Mesendoderm (in vitro differentiated cells): ENCODE results near the gene TFB2M.

ENCODE experiments used
- DNase-seq: peaks from one replicate; pipeline ENCODE4 v3.0.0; 2013
- H2AK5ac ChIP-seq: 2 replicates; pipeline ENCODE4 v1.6.1; 2013; ENCODE audit warnings: low read length, inconsistent platforms
- H2BK120ac ChIP-seq: 2 replicates; pipeline ENCODE4 v1.6.1; 2013; ENCODE audit warnings: low read depth, mild to moderate bottlenecking, low read length, moderate library complexity, mixed read lengths
- H2BK15ac ChIP-seq: replicated peaks from 2 replicates; pipeline ENCODE4 v1.6.1; 2013; ENCODE audit warnings: low read depth, mild to moderate bottlenecking, moderate library complexity
- H2BK5ac ChIP-seq: 2 replicates; pipeline ENCODE4 v1.6.1; 2013; ENCODE audit warnings: low read length, inconsistent platforms
- H3K18ac ChIP-seq: 2 replicates; pipeline ENCODE4 v1.6.1; 2013; ENCODE audit warnings: mild to moderate bottlenecking, low read length, mixed read lengths
- H3K23ac ChIP-seq: one replicate; pipeline ENCODE4 v1.6.1; 2013; ENCODE audit warnings: low read length
- H3K27ac ChIP-seq: 2 replicates; pipeline ENCODE4 v1.5.1; 2013; ENCODE audit warnings: low read depth, mild to moderate bottlenecking, inconsistent platforms, low read length, moderate library complexity
- H3K27me3 ChIP-seq: 2 replicates; pipeline ENCODE4 v1.6.1; 2013; ENCODE audit warnings: low read length, control low read depth, mild to moderate bottlenecking, inconsistent platforms; ENCODE audit not compliant: insufficient read depth, poor library complexity
- H3K36me3 ChIP-seq: 2 replicates; pipeline ENCODE4 v1.6.1; 2013; ENCODE audit warnings: low read length, inconsistent platforms; ENCODE audit not compliant: control insufficient read depth, insufficient read depth
- H3K4ac ChIP-seq: one replicate; pipeline ENCODE4 v1.6.1; 2013; ENCODE audit warnings: low read depth, mild to moderate bottlenecking, low read length, moderate library complexity
- H3K4me1 ChIP-seq: 2 replicates; pipeline ENCODE4 v1.6.1; 2013; ENCODE audit warnings: low read depth, low read length, inconsistent platforms; ENCODE audit not compliant: control insufficient read depth
- H3K4me2 ChIP-seq: 2 replicates; pipeline ENCODE4 v1.6.1; 2013; ENCODE audit warnings: low read length
- H3K4me3 ChIP-seq: 2 replicates; pipeline ENCODE4 v1.5.1; 2013; ENCODE audit warnings: mild to moderate bottlenecking, low read length
- H3K56ac ChIP-seq: one replicate; pipeline ENCODE4 v1.6.1; 2013; ENCODE audit warnings: low read length
- H3K79me1 ChIP-seq: 2 replicates; pipeline ENCODE4 v1.6.1; 2013; ENCODE audit warnings: low read length, inconsistent platforms
- H3K79me2 ChIP-seq: 2 replicates; pipeline ENCODE4 v1.6.1; 2013; ENCODE audit warnings: mild to moderate bottlenecking, low read length; ENCODE audit not compliant: control insufficient read depth, insufficient read depth
- H3K9ac ChIP-seq: 2 replicates; pipeline ENCODE4 v1.6.1; 2013; ENCODE audit warnings: low read length, inconsistent platforms
- H4K5ac ChIP-seq: one replicate; pipeline ENCODE4 v1.6.1; 2013; ENCODE audit warnings: low read length
- H4K8ac ChIP-seq: one replicate; pipeline ENCODE4 v1.6.1; 2013; ENCODE audit warnings: low read depth, mild to moderate bottlenecking, control low read depth, low read length, moderate library complexity
- WGBS: extraction: QIAGEN DNeasy Blood & Tissue Kit; methylation state at CpG from one replicate; pipeline ENCODE4 v1.1.7; 2013; ENCODE audit warnings: low lambda C conversion rate, missing lambda C conversion rate; ENCODE audit not compliant: insufficient coverage; ENCODE audit errors: extremely low coverage; 5-methylcytosine and 5-hydroxymethylcytosine counted together

TFB2M gene

GRCh38 chr1:246515390-246516005 is 50.6 kb downstream of the TFB2M start:
- Histone ChIP-seq H3K4me1 (no peaks in the 10 kb centered on the region), H3K79me2 (no peaks in the 10 kb centered on the region), H3K4me3 (no peak overlapping the region), H3K27ac (no peak overlapping the region), H3K4ac (no peak overlapping the region), H4K8ac (no peak overlapping the region), H3K56ac (no peak overlapping the region), H3K79me1 (no peaks in the 10 kb centered on the region), H3K4me2 (no peak overlapping the region), H2BK120ac (no peak overlapping the region), H3K18ac (no peak overlapping the region), H2BK15ac (no peak overlapping the region), H2AK5ac (no peak overlapping the region), H3K27me3 (no peaks in the 10 kb centered on the region), H2BK5ac (no peak overlapping the region), H3K23ac (no peak overlapping the region), H3K36me3 (no peaks in the 10 kb centered on the region), H4K5ac (no peak overlapping the region), H3K9ac (no peak overlapping the region)
- WGBS = no CpG with 5 or more reads among the region's 3 CpGs
- no peak for DNase-seq

GRCh38 chr1:246513619-246514343 is 52.3 kb downstream of the TFB2M start:
- Histone ChIP-seq H3K23ac (no peak overlapping the region), H3K27me3 (no peaks in the 10 kb centered on the region), H4K8ac (no peak overlapping the region), H3K4me1 (no peaks in the 10 kb centered on the region), H4K5ac (no peak overlapping the region), H3K36me3 (no peaks in the 10 kb centered on the region), H2BK15ac (no peak overlapping the region), H3K27ac (no peak overlapping the region), H2AK5ac (no peak overlapping the region), H3K79me2 (no peaks in the 10 kb centered on the region), H3K56ac (no peak overlapping the region), H3K4me2 (no peak overlapping the region), H3K18ac (no peak overlapping the region), H2BK5ac (no peak overlapping the region), H3K4me3 (no peak overlapping the region), H3K79me1 (no peaks in the 10 kb centered on the region), H2BK120ac (no peak overlapping the region), H3K9ac (no peak overlapping the region), H3K4ac (no peak overlapping the region)
- DNase-seq = no peak
- no CpG with 5 or more reads among the region's 7 CpGs for WGBS

- Histone ChIP-seq H3K23ac (no peak overlapping the region), H3K4me2 (no peak overlapping the region), H3K27ac (no peak overlapping the region), H3K56ac (no peak overlapping the region), H3K18ac (no peak overlapping the region), H2BK120ac (no peak overlapping the region), H3K4me3 (no peak overlapping the region), H3K27me3 (no peaks in the 10 kb centered on the region), H3K4ac (no peak overlapping the region), H4K8ac (no peak overlapping the region), H3K9ac (no peak overlapping the region), H3K79me2 (no peaks in the 10 kb centered on the region), H3K36me3 (no peaks in the 10 kb centered on the region), H2BK15ac (no peak overlapping the region), H2BK5ac (no peak overlapping the region), H3K79me1 (no peaks in the 10 kb centered on the region), H4K5ac (no peak overlapping the region), H2AK5ac (no peak overlapping the region), H3K4me1 (no peaks in the 10 kb centered on the region)
- DNase-seq = no peak
- WGBS = no CpG with 5 or more reads among the region's 5 CpGs
Measured at GRCh38 chr1:246513041-246513440, 53.0 kb downstream of the TFB2M start.

GRCh38 chr1:246512635-246513034 is 53.4 kb downstream of the TFB2M start:
- Histone ChIP-seq H3K27me3 (no peaks in the 10 kb centered on the region), H3K4me3 (no peak overlapping the region), H3K18ac (no peak overlapping the region), H2BK5ac (no peak overlapping the region), H3K56ac (no peak overlapping the region), H4K5ac (no peak overlapping the region), H2BK15ac (no peak overlapping the region), H3K27ac (no peak overlapping the region), H3K9ac (no peak overlapping the region), H3K4ac (no peak overlapping the region), H3K36me3 (no peaks in the 10 kb centered on the region), H2AK5ac (no peak overlapping the region), H2BK120ac (no peak overlapping the region), H3K4me1 (no peaks in the 10 kb centered on the region), H4K8ac (no peak overlapping the region), H3K79me1 (no peaks in the 10 kb centered on the region), H3K4me2 (no peak overlapping the region), H3K23ac (no peak overlapping the region), H3K79me2 (no peaks in the 10 kb centered on the region)
- WGBS = no CpG with 5 or more reads among the region's 10 CpGs
- DNase-seq = no peak

DNA sequence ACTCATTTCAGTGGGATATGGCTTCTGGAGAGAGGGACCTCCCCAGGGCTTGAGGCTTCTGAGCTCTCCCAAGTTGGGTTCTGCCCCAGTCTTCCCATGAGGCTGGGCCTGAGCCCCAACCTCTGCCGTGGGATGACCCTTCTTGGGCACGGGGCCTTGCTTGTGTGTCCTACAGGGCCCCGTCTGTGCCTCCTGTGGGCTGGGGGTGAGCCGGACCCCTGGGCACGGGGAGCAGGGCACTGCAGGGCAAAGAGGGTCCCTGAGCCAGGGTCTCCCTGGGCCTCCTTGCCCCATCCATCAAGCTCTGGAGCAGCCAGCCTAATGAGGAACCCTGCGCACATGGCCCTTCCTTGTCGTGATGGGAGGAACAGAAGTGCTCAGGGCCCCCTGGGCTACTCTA is 53.8 kb downstream of the TFB2M start:
- no peak overlapping the region for H3K4me2 ChIP-seq
- no peak overlapping the region for H3K4me3 ChIP-seq
- no peak overlapping the region for H3K18ac ChIP-seq
- DNase-seq = no peak
- no peak overlapping the region for H2AK5ac ChIP-seq
- no peaks in the 10 kb centered on the region for H3K79me1 ChIP-seq
- no peak overlapping the region for H2BK120ac ChIP-seq
- no peaks in the 10 kb centered on the region for H3K36me3 ChIP-seq
- no peaks in the 10 kb centered on the region for H3K79me2 ChIP-seq
- H2BK5ac ChIP-seq = no peak overlapping the region
- no peaks in the 10 kb centered on the region for H3K27me3 ChIP-seq
- no CpG with 5 or more reads among the region's 7 CpGs for WGBS
- H3K27ac ChIP-seq = no peak overlapping the region
- no peak overlapping the region for H4K8ac ChIP-seq
- H2BK15ac ChIP-seq = no peak overlapping the region
- H3K56ac ChIP-seq = no peak overlapping the region
- H3K23ac ChIP-seq = no peak overlapping the region
- no peak overlapping the region for H4K5ac ChIP-seq
- no peaks in the 10 kb centered on the region for H3K4me1 ChIP-seq
- H3K4ac ChIP-seq = no peak overlapping the region
- H3K9ac ChIP-seq = no peak overlapping the region

DNA sequence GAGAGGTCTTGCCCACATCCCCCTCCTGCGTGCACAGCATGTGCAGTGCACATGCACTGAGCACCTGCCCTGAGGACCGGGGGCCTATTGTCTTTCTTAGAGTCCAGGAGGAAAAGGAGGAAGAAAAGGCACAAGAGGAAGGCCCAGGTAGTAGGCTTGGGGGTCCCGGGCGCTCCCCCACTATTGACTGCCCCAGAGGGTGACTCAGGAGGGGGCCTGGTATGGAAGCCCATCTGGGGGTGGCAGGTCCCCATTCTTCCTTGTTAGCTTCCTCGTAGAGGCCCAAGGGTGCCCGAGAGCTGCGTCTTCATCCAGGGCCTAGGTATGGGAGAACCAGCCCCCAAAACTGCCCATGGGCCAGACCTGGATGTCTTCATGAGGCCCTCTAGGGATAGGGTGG is 54.9 kb downstream of the TFB2M start:
- Histone ChIP-seq H2AK5ac (no peak overlapping the region), H3K18ac (no peak overlapping the region), H3K23ac (no peak overlapping the region), H3K4me3 (no peak overlapping the region), H3K27ac (no peak overlapping the region), H3K56ac (no peak overlapping the region), H3K36me3 (no peaks in the 10 kb centered on the region), H4K8ac (no peak overlapping the region), H3K4ac (no peak overlapping the region), H2BK15ac (no peak overlapping the region), H2BK120ac (no peak overlapping the region), H2BK5ac (no peak overlapping the region), H3K4me1 (peaks cover under 1% of the 10 kb centered on the region), H3K79me2 (no peaks in the 10 kb centered on the region), H4K5ac (no peak overlapping the region), H3K27me3 (no peaks in the 10 kb centered on the region), H3K4me2 (no peak overlapping the region), H3K79me1 (no peaks in the 10 kb centered on the region), H3K9ac (no peak overlapping the region)
- no peak for DNase-seq
- no CpG with 5 or more reads among the region's 7 CpGs for WGBS
